Endothelial cell of umbilical vein (primary cell): ENCODE measurements around the gene CACNA1C. TPM values are rescaled to one million over a fixed set of nuclear protein-coding genes. Genes with fewer than 3 reads are reported as not detected.

Source experiments
- BruUV-seq: library from RNA; stranded (reverse); fragments of 400-500 nt; replicated peaks from 2 replicates; lab custom pipeline; 2021; lab: Mats Ljungman, UMichigan
- CTCF ChIA-PET: fragments of 300-600, 350-600 bp; sonication (Branson Sonifier 250); formaldehyde crosslinking; loops from one replicate; lab custom pipeline; 2021; ENCODE audit warnings: antibody characterized with exemption, inconsistent platforms; lab: Charles Lee
- POLR2A ChIA-PET: fragments of 300-600, 350-600 bp; sonication (Branson Sonifier 250); formaldehyde crosslinking; loops from one replicate; lab custom pipeline; 2021; ENCODE audit warnings: antibody characterized with exemption, inconsistent platforms; lab: Charles Lee
- DNase-seq: peaks from one replicate; pipeline ENCODE4 v3.0.0-alpha.2; 2011; ENCODE audit warnings: low read depth, low spot score
- FAIRE-seq: peaks from 2 replicates; lab custom pipeline; 2011; peaks lifted over from hg19 to GRCh38; lab: Jason Lieb, UNC
- H2AFZ ChIP-seq: 2 replicates; pipeline ENCODE4 v1.6.0; 2012; ENCODE audit warnings: low read depth, low read length, control low read depth, inconsistent platforms
- H3K27ac ChIP-seq: 2 replicates; pipeline ENCODE4 v1.5.1; 2011; ENCODE audit warnings: low read depth, mild to moderate bottlenecking, control low read depth, low read length, moderate library complexity; ENCODE audit not compliant: insufficient read depth
- H3K27me3 ChIP-seq, 2 experiments: 2 replicates each; pipeline versions ENCODE4 v1.6.0 to v1.6.1; 2011; ENCODE audit warnings: low read length in 2 of 2, mixed read lengths in 1 of 2; ENCODE audit not compliant: control insufficient read depth in 2 of 2, insufficient read depth in 2 of 2
- H3K36me3 ChIP-seq, 2 experiments: 2 replicates in 1 of 2; 3 replicates in 1 of 2; pipeline ENCODE4 v1.5.1; 2011; ENCODE audit warnings: low read length in 2 of 2, mild to moderate bottlenecking in 1 of 2, moderate library complexity in 1 of 2; ENCODE audit not compliant: control insufficient read depth in 2 of 2, insufficient read depth in 2 of 2; ENCODE audit errors: extremely low read depth in 1 of 2
- H3K4me1 ChIP-seq: 3 replicates; pipeline ENCODE4 v1.5.1; 2011; ENCODE audit warnings: mild to moderate bottlenecking, low read length; ENCODE audit not compliant: control insufficient read depth, insufficient read depth; ENCODE audit errors: extremely low read depth
- H3K4me2 ChIP-seq: 2 replicates; pipeline ENCODE4 v1.6.1; 2011; ENCODE audit warnings: low read length, control low read depth, mixed read lengths; ENCODE audit not compliant: insufficient read depth
- H3K4me3 ChIP-seq, 3 experiments: fragments of 200-600 bp in 1 of 3; sonication (generic), shearing (Covaris generic) in 1 of 3; replicated peaks in 1 of 3; 2 replicates each; pipeline ENCODE4 v1.5.1; 2011 to 2016; ENCODE audit warnings: control low read depth in 3 of 3, low read length in 3 of 3, mild to moderate bottlenecking in 2 of 3, inconsistent platforms in 1 of 3, low read depth in 1 of 3, moderate library complexity in 1 of 3; ENCODE audit not compliant: insufficient read depth in 1 of 3
- H3K79me2 ChIP-seq: 2 replicates; pipeline ENCODE4 v1.6.0; 2012; ENCODE audit warnings: low read length, inconsistent platforms; ENCODE audit not compliant: control insufficient read depth, insufficient read depth
- H3K9ac ChIP-seq: replicated peaks from 2 replicates; pipeline ENCODE3; 2011; ENCODE audit warnings: low read length, control low read depth; ENCODE audit not compliant: insufficient read depth; ENCODE audit errors: extremely low read depth
- H3K9me1 ChIP-seq: replicated peaks from 3 replicates; pipeline ENCODE4 v1.6.0; 2011; ENCODE audit warnings: mild to moderate bottlenecking, low read length; ENCODE audit not compliant: control insufficient read depth, insufficient read depth; ENCODE audit errors: extremely low read depth
- H3K9me3 ChIP-seq: replicated peaks from 2 replicates; pipeline ENCODE4 v1.5.1; 2012; ENCODE audit warnings: low read length, inconsistent platforms; ENCODE audit not compliant: control insufficient read depth, insufficient read depth
- H4K20me1 ChIP-seq: replicated peaks from 2 replicates; pipeline ENCODE3; 2011; ENCODE audit warnings: mild to moderate bottlenecking, low read length; ENCODE audit not compliant: control insufficient read depth, insufficient read depth; ENCODE audit errors: extremely low read depth
- CTCF ChIP-seq, 2 donors: IDR thresholded peaks; 1 replicate in 1 of 2; 2 replicates in 1 of 2; pipeline ENCODE4 v1.5.1; 2011; ENCODE audit warnings: low read length in 2 of 2, mild to moderate bottlenecking in 2 of 2, moderate library complexity in 2 of 2, control low read depth in 1 of 2, inconsistent platforms in 1 of 2, low read depth in 1 of 2; ENCODE audit not compliant: insufficient read depth in 1 of 2; ENCODE audit errors: extremely low read depth in 1 of 2
- EZH2 ChIP-seq: IDR thresholded peaks from 2 replicates; pipeline ENCODE4 v1.6.1; 2012; ENCODE audit warnings: borderline replicate concordance, low read depth, mild to moderate bottlenecking, moderate library complexity, low read length, inconsistent platforms; ENCODE audit not compliant: severe bottlenecking
- FOS ChIP-seq: IDR thresholded peaks from 2 replicates; pipeline ENCODE4 v1.6.1; 2011; ENCODE audit warnings: mild to moderate bottlenecking, low read length, moderate library complexity, borderline replicate concordance; ENCODE audit not compliant: insufficient read depth
- GATA2 ChIP-seq: IDR thresholded peaks from 2 replicates; pipeline ENCODE4 v1.7.0; 2011; ENCODE audit warnings: low read depth, mild to moderate bottlenecking, moderate library complexity, mixed read lengths, low read length; ENCODE audit not compliant: insufficient read length, insufficient read depth
- JUN ChIP-seq: IDR thresholded peaks from 2 replicates; pipeline ENCODE4 v1.6.1; 2011; ENCODE audit warnings: borderline replicate concordance, low read depth; ENCODE audit not compliant: insufficient read length, insufficient read depth
- MAX ChIP-seq: IDR thresholded peaks from 2 replicates; pipeline ENCODE4 v1.6.1; 2011; ENCODE audit not compliant: insufficient read depth, insufficient read length
- MYC ChIP-seq: IDR thresholded peaks from one replicate; pipeline ENCODE4 v1.6.1; 2011; ENCODE audit warnings: mild to moderate bottlenecking, low read depth, low read length
- POLR2A ChIP-seq: IDR thresholded peaks from 2 replicates; pipeline ENCODE4 v1.6.1; 2012; ENCODE audit warnings: low read depth, mild to moderate bottlenecking, control low read depth, low read length
- POLR2AphosphoS5 ChIP-seq: IDR thresholded peaks from 2 replicates; pipeline ENCODE4 v1.6.1; 2012; ENCODE audit warnings: low read depth, mild to moderate bottlenecking, control low read depth, low read length, moderate library complexity; ENCODE audit not compliant: insufficient read depth
- dilution Hi-C: fragments of 300-500 bp; cut with MboI; formaldehyde crosslinking; loops from one replicate; pipeline ENCODE4 v1.15.0; 2019; ENCODE audit warnings: low sequenced_read_pairs; ENCODE audit not compliant: extremely low pct_ligation_motif_present
- intact Hi-C: fragments of 100-400 bp; cut with micrococcal nuclease; formaldehyde crosslinking; loops from one replicate; pipeline ENCODE4 v1.10.0; 2022
- polyA plus RNA-seq, 4 experiments: library from polyadenylated mRNA; depleted of rRNA in 3 of 4; stranded (reverse) in 3 of 4; unstranded in 1 of 4; fragments of >200 nt; gene quantifications; 2 replicates each; pipeline versions ENCODE4 v1.2.1 to v1.2.3, GENCODE V29; 2011 to 2012; ENCODE audit warnings: missing spikeins in 1 of 4
- total RNA-seq: library from RNA; stranded (reverse); gene quantifications from 2 replicates; pipeline ENCODE4 v1.2.3, GENCODE V29; 2021

CACNA1C gene
- total and polyA plus RNA-seq, 2 donors (not counting 3 experiments of a cell fraction or from before 2014, with no cell fraction given): not detected

- no peak for DNase-seq
- no peaks in the 10 kb centered on the region for H3K9me3 ChIP-seq
- no peak overlapping the region for H3K27ac ChIP-seq
- H3K36me3 ChIP-seq: no peaks in the 10 kb centered on the region
- POLR2A ChIA-PET: no interaction called here
- H3K4me3 ChIP-seq: no peak overlapping the region
- H3K9me1 ChIP-seq: no peaks in the 10 kb centered on the region
- no peaks in the 10 kb centered on the region for H3K79me2 ChIP-seq
- intact Hi-C loops (no loop called here), dilution Hi-C loops (no loop called here)
- FAIRE-seq: no peak
- H2AFZ ChIP-seq: no peak overlapping the region
- H3K27me3 ChIP-seq: no peaks in the 10 kb centered on the region
- no TSS peak for BruUV-seq
- TF ChIP-seq MAX (no peak), CTCF (IDR thresholded peaks at IDR 0.05; ENCODE audit: extremely low read depth in 1 of 2, insufficient read depth in 1 of 2, low read depth in 1 of 2, low read length in 2 of 2) (no peak), GATA2 (no peak), POLR2AphosphoS5 (no peak), JUN (no peak), MYC (no peak), FOS (no peak), EZH2 (no peak), POLR2A (no peak)
- H3K4me1 ChIP-seq: no peaks in the 10 kb centered on the region
- CTCF ChIA-PET: no interaction called here
- no peak overlapping the region for H3K9ac ChIP-seq
- H3K4me2 ChIP-seq: no peak overlapping the region
- no peaks in the 10 kb centered on the region for H4K20me1 ChIP-seq
These were observed 432.9 kb downstream of the CACNA1C start for GRCh38 chr12:2485681-2486080.
